Measurements from ENCODE around the gene TK1. TPM values are rescaled to one million over a fixed set of nuclear protein-coding genes. Genes with fewer than 3 reads are reported as not detected.

TK1 gene
- polyA plus RNA-seq, 1 of the 3 experiments (the other 2 are of a cell fraction), result 112 TPM

DNA sequence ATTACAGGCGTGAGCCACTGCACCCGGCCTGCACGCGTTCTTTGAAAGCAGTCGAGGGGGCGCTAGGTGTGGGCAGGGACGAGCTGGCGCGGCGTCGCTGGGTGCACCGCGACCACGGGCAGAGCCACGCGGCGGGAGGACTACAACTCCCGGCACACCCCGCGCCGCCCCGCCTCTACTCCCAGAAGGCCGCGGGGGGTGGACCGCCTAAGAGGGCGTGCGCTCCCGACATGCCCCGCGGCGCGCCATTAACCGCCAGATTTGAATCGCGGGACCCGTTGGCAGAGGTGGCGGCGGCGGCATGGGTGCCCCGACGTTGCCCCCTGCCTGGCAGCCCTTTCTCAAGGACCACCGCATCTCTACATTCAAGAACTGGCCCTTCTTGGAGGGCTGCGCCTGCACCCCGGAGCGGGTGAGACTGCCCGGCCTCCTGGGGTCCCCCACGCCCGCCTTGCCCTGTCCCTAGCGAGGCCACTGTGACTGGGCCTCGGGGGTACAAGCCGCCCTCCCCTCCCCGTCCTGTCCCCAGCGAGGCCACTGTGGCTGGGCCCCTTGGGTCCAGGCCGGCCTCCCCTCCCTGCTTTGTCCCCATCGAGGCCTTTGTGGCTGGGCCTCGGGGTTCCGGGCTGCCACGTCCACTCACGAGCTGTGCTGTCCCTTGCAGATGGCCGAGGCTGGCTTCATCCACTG is 27.3 kb upstream of the TK1 start, which contains the start of gene BIRC5 (continued):
- TF ChIP-seq MXI1 (IDR thresholded peaks at IDR 0.05; ENCODE audit: low read depth, low read length) (peak; percentile 100), NFIC (IDR thresholded peaks at IDR 0.05; ENCODE audit: borderline replicate concordance) (no peak), RXRA (IDR thresholded peaks at IDR 0.05; ENCODE audit: borderline replicate concordance, low read depth) (no peak), RAD21 (IDR thresholded peaks at IDR 0.05; ENCODE audit: low read length) (no peak), GATA2 (CRISPR knock-in tag; IDR thresholded peaks at IDR 0.05) (no peak), EZH2phosphoT487 (IDR thresholded peaks at IDR 0.05; ENCODE audit: borderline replicate concordance, low read depth) (no peak), NRF1 (IDR thresholded peaks at IDR 0.05; ENCODE audit: low read depth, low read length) (no peak), YY1 (IDR thresholded peaks at IDR 0.05; ENCODE audit: low read depth) (peak; percentile 82), CHD2 (IDR thresholded peaks at IDR 0.05; ENCODE audit: low read length, partially characterized antibody) (peak; percentile 95), RFX5 (IDR thresholded peaks at IDR 0.05; ENCODE audit: low read length) (no peak), FOSL2 (IDR thresholded peaks at IDR 0.05; ENCODE audit: borderline replicate concordance, low read depth) (peak; percentile 10; the same call in 1 of the 2 replicates), USF1 (IDR thresholded peaks at IDR 0.05; ENCODE audit: borderline replicate concordance, low read depth) (no peak), SIN3A (IDR thresholded peaks at IDR 0.05; ENCODE audit: borderline replicate concordance, low read depth, low read length) (peak; percentile 100), CTCF (IDR thresholded peaks at IDR 0.05) (no peak), MEF2A (IDR thresholded peaks at IDR 0.05; ENCODE audit: borderline replicate concordance, low read depth) (no peak), POLR2AphosphoS5 (IDR thresholded peaks at IDR 0.05; ENCODE audit: low read depth, low read length) (peak; percentile 68), RCOR1 (IDR thresholded peaks at IDR 0.05; ENCODE audit: low read length) (no peak), ELF1 (IDR thresholded peaks at IDR 0.05) (no peak), TEAD4 (IDR thresholded peaks at IDR 0.05; ENCODE audit: borderline replicate concordance, insufficient read depth) (no peak), JUND (IDR thresholded peaks at IDR 0.05) (no peak), FOXM1 (IDR thresholded peaks at IDR 0.05; ENCODE audit: low read depth) (peak; percentile 86), EP300 (IDR thresholded peaks at IDR 0.05; ENCODE audit: borderline replicate concordance in 1 of 2, low read depth in 1 of 2, low read length in 1 of 2) (peak in 1 of 2 experiments; percentile 58; a peak in 1 of 4 replicates), TAF1 (IDR thresholded peaks at IDR 0.05; ENCODE audit: borderline replicate concordance, low read depth, low read length) (peak; percentile 89), ZBTB33 (IDR thresholded peaks at IDR 0.05; ENCODE audit: borderline replicate concordance, low read depth) (no peak), GABPA (IDR thresholded peaks at IDR 0.05; ENCODE audit: low read depth) (peak; percentile 39; the same call in 1 of the 2 replicates)
- TF ChIP-seq, protein P1, sequence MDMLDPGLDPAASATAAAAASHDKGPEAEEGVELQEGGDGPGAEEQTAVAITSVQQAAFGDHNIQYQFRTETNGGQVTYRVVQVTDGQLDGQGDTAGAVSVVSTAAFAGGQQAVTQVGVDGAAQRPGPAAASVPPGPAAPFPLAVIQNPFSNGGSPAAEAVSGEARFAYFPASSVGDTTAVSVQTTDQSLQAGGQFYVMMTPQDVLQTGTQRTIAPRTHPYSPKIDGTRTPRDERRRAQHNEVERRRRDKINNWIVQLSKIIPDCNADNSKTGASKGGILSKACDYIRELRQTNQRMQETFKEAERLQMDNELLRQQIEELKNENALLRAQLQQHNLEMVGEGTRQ (IDR thresholded peaks at IDR 0.05; ENCODE audit: borderline replicate concordance, low read depth, low read length), result no peak
- TF ChIP-seq, protein P2, sequence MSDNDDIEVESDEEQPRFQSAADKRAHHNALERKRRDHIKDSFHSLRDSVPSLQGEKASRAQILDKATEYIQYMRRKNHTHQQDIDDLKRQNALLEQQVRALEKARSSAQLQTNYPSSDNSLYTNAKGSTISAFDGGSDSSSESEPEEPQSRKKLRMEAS (IDR thresholded peaks at IDR 0.05; ENCODE audit: low read depth), result peak; percentile 97

All from SK-N-SH (cell line).